Endothelial cell of umbilical vein (primary cell): Measurements from ENCODE around the gene TEKT1. TPM values are rescaled to one million over a fixed set of nuclear protein-coding genes. Genes with fewer than 3 reads are reported as not detected.

Source experiments
- BruUV-seq: library from RNA; stranded (reverse); fragments of 400-500 nt; replicated peaks from 2 replicates; lab custom pipeline; 2021; lab: Mats Ljungman, UMichigan
- CTCF ChIA-PET: fragments of 300-600, 350-600 bp; sonication (Branson Sonifier 250); formaldehyde crosslinking; loops from one replicate; lab custom pipeline; 2021; ENCODE audit warnings: antibody characterized with exemption, inconsistent platforms; lab: Charles Lee
- POLR2A ChIA-PET: fragments of 300-600, 350-600 bp; sonication (Branson Sonifier 250); formaldehyde crosslinking; loops from one replicate; lab custom pipeline; 2021; ENCODE audit warnings: antibody characterized with exemption, inconsistent platforms; lab: Charles Lee
- DNase-seq: peaks from one replicate; pipeline ENCODE4 v3.0.0-alpha.2; 2011; ENCODE audit warnings: low read depth, low spot score
- FAIRE-seq: peaks from 2 replicates; lab custom pipeline; 2011; peaks lifted over from hg19 to GRCh38; lab: Jason Lieb, UNC
- H2AFZ ChIP-seq: 2 replicates; pipeline ENCODE4 v1.6.0; 2012; ENCODE audit warnings: low read depth, low read length, control low read depth, inconsistent platforms
- H3K27ac ChIP-seq: 2 replicates; pipeline ENCODE4 v1.5.1; 2011; ENCODE audit warnings: low read depth, mild to moderate bottlenecking, control low read depth, low read length, moderate library complexity; ENCODE audit not compliant: insufficient read depth
- H3K27me3 ChIP-seq, 2 experiments: 2 replicates each; pipeline versions ENCODE4 v1.6.0 to v1.6.1; 2011; ENCODE audit warnings: low read length in 2 of 2, mixed read lengths in 1 of 2; ENCODE audit not compliant: control insufficient read depth in 2 of 2, insufficient read depth in 2 of 2
- H3K36me3 ChIP-seq, 2 experiments: 2 replicates in 1 of 2; 3 replicates in 1 of 2; pipeline ENCODE4 v1.5.1; 2011; ENCODE audit warnings: low read length in 2 of 2, mild to moderate bottlenecking in 1 of 2, moderate library complexity in 1 of 2; ENCODE audit not compliant: control insufficient read depth in 2 of 2, insufficient read depth in 2 of 2; ENCODE audit errors: extremely low read depth in 1 of 2
- H3K4me1 ChIP-seq: 3 replicates; pipeline ENCODE4 v1.5.1; 2011; ENCODE audit warnings: mild to moderate bottlenecking, low read length; ENCODE audit not compliant: control insufficient read depth, insufficient read depth; ENCODE audit errors: extremely low read depth
- H3K4me2 ChIP-seq: 2 replicates; pipeline ENCODE4 v1.6.1; 2011; ENCODE audit warnings: low read length, control low read depth, mixed read lengths; ENCODE audit not compliant: insufficient read depth
- H3K4me3 ChIP-seq, 3 experiments: fragments of 200-600 bp in 1 of 3; sonication (generic), shearing (Covaris generic) in 1 of 3; replicated peaks in 1 of 3; 2 replicates each; pipeline ENCODE4 v1.5.1; 2011 to 2016; ENCODE audit warnings: control low read depth in 3 of 3, low read length in 3 of 3, mild to moderate bottlenecking in 2 of 3, inconsistent platforms in 1 of 3, low read depth in 1 of 3, moderate library complexity in 1 of 3; ENCODE audit not compliant: insufficient read depth in 1 of 3
- H3K79me2 ChIP-seq: 2 replicates; pipeline ENCODE4 v1.6.0; 2012; ENCODE audit warnings: low read length, inconsistent platforms; ENCODE audit not compliant: control insufficient read depth, insufficient read depth
- H3K9ac ChIP-seq: replicated peaks from 2 replicates; pipeline ENCODE3; 2011; ENCODE audit warnings: low read length, control low read depth; ENCODE audit not compliant: insufficient read depth; ENCODE audit errors: extremely low read depth
- H3K9me1 ChIP-seq: replicated peaks from 3 replicates; pipeline ENCODE4 v1.6.0; 2011; ENCODE audit warnings: mild to moderate bottlenecking, low read length; ENCODE audit not compliant: control insufficient read depth, insufficient read depth; ENCODE audit errors: extremely low read depth
- H3K9me3 ChIP-seq: replicated peaks from 2 replicates; pipeline ENCODE4 v1.5.1; 2012; ENCODE audit warnings: low read length, inconsistent platforms; ENCODE audit not compliant: control insufficient read depth, insufficient read depth
- H4K20me1 ChIP-seq: replicated peaks from 2 replicates; pipeline ENCODE3; 2011; ENCODE audit warnings: mild to moderate bottlenecking, low read length; ENCODE audit not compliant: control insufficient read depth, insufficient read depth; ENCODE audit errors: extremely low read depth
- EZH2 ChIP-seq: IDR thresholded peaks from 2 replicates; pipeline ENCODE4 v1.6.1; 2012; ENCODE audit warnings: borderline replicate concordance, low read depth, mild to moderate bottlenecking, moderate library complexity, low read length, inconsistent platforms; ENCODE audit not compliant: severe bottlenecking
- FOS ChIP-seq: IDR thresholded peaks from 2 replicates; pipeline ENCODE4 v1.6.1; 2011; ENCODE audit warnings: mild to moderate bottlenecking, low read length, moderate library complexity, borderline replicate concordance; ENCODE audit not compliant: insufficient read depth
- GATA2 ChIP-seq: IDR thresholded peaks from 2 replicates; pipeline ENCODE4 v1.7.0; 2011; ENCODE audit warnings: low read depth, mild to moderate bottlenecking, moderate library complexity, mixed read lengths, low read length; ENCODE audit not compliant: insufficient read length, insufficient read depth
- JUN ChIP-seq: IDR thresholded peaks from 2 replicates; pipeline ENCODE4 v1.6.1; 2011; ENCODE audit warnings: borderline replicate concordance, low read depth; ENCODE audit not compliant: insufficient read length, insufficient read depth
- MAX ChIP-seq: IDR thresholded peaks from 2 replicates; pipeline ENCODE4 v1.6.1; 2011; ENCODE audit not compliant: insufficient read depth, insufficient read length
- MYC ChIP-seq: IDR thresholded peaks from one replicate; pipeline ENCODE4 v1.6.1; 2011; ENCODE audit warnings: mild to moderate bottlenecking, low read depth, low read length
- POLR2A ChIP-seq: IDR thresholded peaks from 2 replicates; pipeline ENCODE4 v1.6.1; 2012; ENCODE audit warnings: low read depth, mild to moderate bottlenecking, control low read depth, low read length
- POLR2AphosphoS5 ChIP-seq: IDR thresholded peaks from 2 replicates; pipeline ENCODE4 v1.6.1; 2012; ENCODE audit warnings: low read depth, mild to moderate bottlenecking, control low read depth, low read length, moderate library complexity; ENCODE audit not compliant: insufficient read depth
- dilution Hi-C: fragments of 300-500 bp; cut with MboI; formaldehyde crosslinking; loops from one replicate; pipeline ENCODE4 v1.15.0; 2019; ENCODE audit warnings: low sequenced_read_pairs; ENCODE audit not compliant: extremely low pct_ligation_motif_present
- intact Hi-C: fragments of 100-400 bp; cut with micrococcal nuclease; formaldehyde crosslinking; loops from one replicate; pipeline ENCODE4 v1.10.0; 2022
- polyA plus RNA-seq, 4 experiments: library from polyadenylated mRNA; depleted of rRNA in 3 of 4; stranded (reverse) in 3 of 4; unstranded in 1 of 4; fragments of >200 nt; gene quantifications; 2 replicates each; pipeline versions ENCODE4 v1.2.1 to v1.2.3, GENCODE V29; 2011 to 2012; ENCODE audit warnings: missing spikeins in 1 of 4
- total RNA-seq: library from RNA; stranded (reverse); gene quantifications from 2 replicates; pipeline ENCODE4 v1.2.3, GENCODE V29; 2021
- TF ChIP-seq, protein P1 (sequence below), 2 donors: IDR thresholded peaks; 1 replicate in 1 of 2; 2 replicates in 1 of 2; pipeline ENCODE4 v1.5.1; 2011; ENCODE audit warnings: low read length in 2 of 2, mild to moderate bottlenecking in 2 of 2, moderate library complexity in 2 of 2, control low read depth in 1 of 2, inconsistent platforms in 1 of 2, low read depth in 1 of 2; ENCODE audit not compliant: insufficient read depth in 1 of 2; ENCODE audit errors: extremely low read depth in 1 of 2

The TEKT1 gene
- total and polyA plus RNA-seq, 2 donors (not counting 3 experiments of a cell fraction or from before 2014, with no cell fraction given), result not detected

- DNase-seq (no peak), FAIRE-seq (no peak)
- H2AFZ ChIP-seq, result no peak overlapping the region
- ChIA-PET CTCF (no interaction called here), POLR2A (no interaction called here)
- no peaks in the 10 kb centered on the region for H3K4me1 ChIP-seq
- TF ChIP-seq POLR2A, result no peak
- dilution Hi-C loops, result no loop called here
- H3K4me3 ChIP-seq, result no peak overlapping the region
- intact Hi-C loops, result no loop called here
- no peaks in the 10 kb centered on the region for H3K9me3 ChIP-seq
- no TSS peak for BruUV-seq
- no peak overlapping the region for H3K9ac ChIP-seq
- no peaks in the 10 kb centered on the region for H4K20me1 ChIP-seq
- H3K27me3 ChIP-seq, result peaks cover 13 to 29% of the 10 kb centered on the region in 2 experiments
- H3K79me2 ChIP-seq, result no peaks in the 10 kb centered on the region
- no peak overlapping the region for H3K27ac ChIP-seq
- no peaks in the 10 kb centered on the region for H3K9me1 ChIP-seq
- no peaks in the 10 kb centered on the region for H3K36me3 ChIP-seq
- no peak overlapping the region for H3K4me2 ChIP-seq
Measured at GRCh38 chr17:6815775-6816174, 15.8 kb downstream of the TEKT1 start.

DNA sequence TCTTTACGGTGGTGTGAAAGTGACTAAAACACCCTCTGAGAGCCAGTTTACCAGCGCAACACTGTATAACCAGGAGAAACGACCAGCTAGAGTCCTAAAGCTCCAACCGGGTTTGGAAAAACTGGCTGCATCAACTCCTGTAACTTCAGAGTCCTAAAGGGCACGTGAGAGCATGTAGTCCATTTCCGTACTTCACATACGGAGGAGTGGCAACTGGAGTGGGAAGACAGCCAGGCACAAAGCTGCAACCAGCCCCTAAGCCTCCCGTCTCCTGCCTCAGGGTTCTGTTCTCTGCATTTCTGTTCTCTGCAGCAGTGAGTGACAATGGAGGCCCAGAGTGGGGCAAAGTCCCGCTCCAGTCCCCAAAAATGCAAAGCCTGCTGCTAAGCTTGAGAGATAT, 19.2 kb downstream of the TEKT1 start:
- no peak overlapping the region for H3K27ac ChIP-seq
- TF ChIP-seq GATA2 (no peak), FOS (no peak), MYC (no peak), JUN (no peak), EZH2 (no peak), MAX (no peak), POLR2AphosphoS5 (no peak), POLR2A (no peak)
- TF ChIP-seq, protein P1, sequence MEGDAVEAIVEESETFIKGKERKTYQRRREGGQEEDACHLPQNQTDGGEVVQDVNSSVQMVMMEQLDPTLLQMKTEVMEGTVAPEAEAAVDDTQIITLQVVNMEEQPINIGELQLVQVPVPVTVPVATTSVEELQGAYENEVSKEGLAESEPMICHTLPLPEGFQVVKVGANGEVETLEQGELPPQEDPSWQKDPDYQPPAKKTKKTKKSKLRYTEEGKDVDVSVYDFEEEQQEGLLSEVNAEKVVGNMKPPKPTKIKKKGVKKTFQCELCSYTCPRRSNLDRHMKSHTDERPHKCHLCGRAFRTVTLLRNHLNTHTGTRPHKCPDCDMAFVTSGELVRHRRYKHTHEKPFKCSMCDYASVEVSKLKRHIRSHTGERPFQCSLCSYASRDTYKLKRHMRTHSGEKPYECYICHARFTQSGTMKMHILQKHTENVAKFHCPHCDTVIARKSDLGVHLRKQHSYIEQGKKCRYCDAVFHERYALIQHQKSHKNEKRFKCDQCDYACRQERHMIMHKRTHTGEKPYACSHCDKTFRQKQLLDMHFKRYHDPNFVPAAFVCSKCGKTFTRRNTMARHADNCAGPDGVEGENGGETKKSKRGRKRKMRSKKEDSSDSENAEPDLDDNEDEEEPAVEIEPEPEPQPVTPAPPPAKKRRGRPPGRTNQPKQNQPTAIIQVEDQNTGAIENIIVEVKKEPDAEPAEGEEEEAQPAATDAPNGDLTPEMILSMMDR (IDR thresholded peaks at IDR 0.05; ENCODE audit: extremely low read depth in 1 of 2, insufficient read depth in 1 of 2, low read depth in 1 of 2, low read length in 2 of 2), result no peak
- H3K9ac ChIP-seq, result no peak overlapping the region
- no peaks in the 10 kb centered on the region for H3K4me1 ChIP-seq
- FAIRE-seq (no peak), DNase-seq (no peak)
- intact Hi-C loops (no loop called here), dilution Hi-C loops (no loop called here)
- H3K9me1 ChIP-seq, result no peaks in the 10 kb centered on the region
- BruUV-seq, result no TSS peak
- no peaks in the 10 kb centered on the region for H4K20me1 ChIP-seq
- no peak overlapping the region for H3K4me2 ChIP-seq
- H3K79me2 ChIP-seq, result no peaks in the 10 kb centered on the region
- H3K4me3 ChIP-seq, result no peak overlapping the region
- peaks cover 5 to 18% of the 10 kb centered on the region in 2 experiments for H3K27me3 ChIP-seq
- no peaks in the 10 kb centered on the region for H3K36me3 ChIP-seq
- ChIA-PET CTCF (interaction anchor here (2.2 kb wide), 1 partner anchor 31 kb away, joined by 8 read pairs; no protein-coding TSS in a partner anchor), POLR2A (no interaction called here)
- H2AFZ ChIP-seq, result no peak overlapping the region
- H3K9me3 ChIP-seq, result no peaks in the 10 kb centered on the region
